Natural killer cell (primary cell): ENCODE results near the gene CTDSP2. TPM values are rescaled to one million over a fixed set of nuclear protein-coding genes. Genes with fewer than 3 reads are reported as not detected.

ENCODE experiments used
- ATAC-seq, 3 donors: fragments of 150-1000 bp in 2 of 3; fragments of 200-7000 bp in 1 of 3; cut with Tn5 transposase; 1 replicate in 1 of 3; 2 replicates in 2 of 3; pipeline ENCODE4 v1.10.0; 2021; ENCODE audit warnings: mild to moderate bottlenecking in 2 of 3, moderate library complexity in 2 of 3
- DNase-seq, 2 donors: peaks; one replicate each; pipeline versions ENCODE4 v3.0.0 to v3.0.0-alpha.2; 2013 to 2021; ENCODE audit warnings: mixed read lengths in 1 of 2
- H3K27ac ChIP-seq: one replicate; pipeline ENCODE4 v1.5.1; 2013; ENCODE audit warnings: mild to moderate bottlenecking, low read length
- H3K27me3 ChIP-seq: one replicate; pipeline ENCODE4 v1.6.1; 2013; ENCODE audit warnings: low read length; ENCODE audit not compliant: control insufficient read depth, insufficient read depth
- H3K36me3 ChIP-seq: one replicate; pipeline ENCODE4 v1.6.1; 2013; ENCODE audit warnings: low read length; ENCODE audit not compliant: control insufficient read depth, insufficient read depth
- H3K4me1 ChIP-seq: one replicate; pipeline ENCODE4 v1.6.1; 2013; ENCODE audit warnings: low read length; ENCODE audit not compliant: control insufficient read depth, insufficient read depth
- H3K4me3 ChIP-seq: one replicate; pipeline ENCODE4 v1.5.1; 2013; ENCODE audit warnings: low read length
- H3K9me3 ChIP-seq: one replicate; pipeline ENCODE4 v1.6.1; 2013; ENCODE audit warnings: low read length; ENCODE audit not compliant: control insufficient read depth, insufficient read depth
- H3K27ac Mint-ChIP-seq, 2 donors: one replicate each; pipeline ENCODE4 v1.8.0; 2022; ENCODE audit warnings: mild to moderate bottlenecking in 2 of 2, mixed read lengths in 2 of 2, moderate library complexity in 1 of 2
- H3K27me3 Mint-ChIP-seq, 2 donors: one replicate each; pipeline ENCODE4 v1.8.0; 2022; ENCODE audit warnings: low read depth in 2 of 2, mixed read lengths in 2 of 2
- H3K36me3 Mint-ChIP-seq: one replicate; pipeline ENCODE4 v1.8.0; 2022; ENCODE audit warnings: mixed read lengths
- H3K4me1 Mint-ChIP-seq, 2 donors: one replicate each; pipeline ENCODE4 v1.8.0; 2022; ENCODE audit warnings: mixed read lengths in 2 of 2
- H3K4me3 Mint-ChIP-seq: one replicate; pipeline ENCODE4 v1.8.0; 2022; ENCODE audit warnings: mild to moderate bottlenecking, moderate library complexity, mixed read lengths
- H3K9me3 Mint-ChIP-seq, 2 donors: one replicate each; pipeline ENCODE4 v1.8.0; 2022; ENCODE audit warnings: mixed read lengths in 2 of 2
- CTCF ChIP-seq: fragments of 200-600 bp; IDR thresholded peaks from one replicate; pipeline ENCODE4 v1.8.0; 2022; ENCODE audit warnings: antibody characterized with exemption
- WGBS: methylation state at CpG from one replicate; pipeline ENCODE4 v1.1.7; 2013; ENCODE audit warnings: missing lambda C conversion rate; ENCODE audit not compliant: insufficient coverage; 5-methylcytosine and 5-hydroxymethylcytosine counted together
- intact Hi-C: fragments of 100-400 bp; cut with micrococcal nuclease; formaldehyde crosslinking; loops from one replicate; pipeline ENCODE4 v1.14.2; 2022
- total RNA-seq, 4 donors: library from RNA; stranded (reverse); fragments of 120-200 nt in 1 of 4; gene quantifications; one replicate each; pipeline versions ENCODE4 v1.2.3 to v1.2.4, GENCODE V29; 2013 to 2022

CTDSP2 gene
- total RNA-seq, 3 donors from 2014 or later (not counting 1 experiment from before 2014, with no cell fraction given), result 93.8 to 135 (median 123) TPM

GRCh38 chr12:57874166-57875108 is 27.9 kb upstream of the CTDSP2 start:
- H3K4me1 ChIP-seq, result no peaks in the 10 kb centered on the region
- DNase-seq (no peak), ATAC-seq (no peak)
- Mint-ChIP-seq H3K36me3 (no peaks in the 10 kb centered on the region), H3K27me3 (peaks cover 9 to 12% of the 10 kb centered on the region in 2 donors), H3K27ac (no peak overlapping the region), H3K4me3 (no peak overlapping the region), H3K4me1 (no peaks in the 10 kb centered on the region), H3K9me3 (no peaks in the 10 kb centered on the region)
- 66% methylated on average over 8 of the region's 8 CpGs for WGBS
- no peaks in the 10 kb centered on the region for H3K9me3 ChIP-seq
- intact Hi-C loops, result no loop called here
- TF ChIP-seq CTCF, result no peak
- no peaks in the 10 kb centered on the region for H3K27me3 ChIP-seq
- H3K4me3 ChIP-seq, result no peak overlapping the region
- H3K27ac ChIP-seq, result no peak overlapping the region
- no peaks in the 10 kb centered on the region for H3K36me3 ChIP-seq

GRCh38 chr12:57872362-57872761 is 25.8 kb upstream of the CTDSP2 start:
- Mint-ChIP-seq H3K36me3 (no peaks in the 10 kb centered on the region), H3K27ac (no peak overlapping the region), H3K4me3 (no peak overlapping the region), H3K4me1 (no peaks in the 10 kb centered on the region), H3K27me3 (peaks cover 11 to 16% of the 10 kb centered on the region in 2 donors), H3K9me3 (no peaks in the 10 kb centered on the region)
- Histone ChIP-seq H3K27me3 (no peaks in the 10 kb centered on the region), H3K36me3 (no peaks in the 10 kb centered on the region), H3K27ac (no peak overlapping the region), H3K4me1 (no peaks in the 10 kb centered on the region), H3K4me3 (no peak overlapping the region), H3K9me3 (no peaks in the 10 kb centered on the region)
- intact Hi-C loops, result no loop called here
- ATAC-seq (no peak), DNase-seq (no peak)
- no peak for TF ChIP-seq CTCF
- WGBS, result 81% methylated on average over 2 of the region's 2 CpGs

- peaks cover 4 to 6% of the 10 kb centered on the region in 2 donors for H3K4me1 Mint-ChIP-seq
- Histone ChIP-seq H3K36me3 (no peaks in the 10 kb centered on the region), H3K4me1 (peaks cover 4% of the 10 kb centered on the region), H3K27me3 (peaks cover 9% of the 10 kb centered on the region), H3K4me3 (no peak overlapping the region), H3K9me3 (no peaks in the 10 kb centered on the region), H3K27ac (no peak overlapping the region)
- ATAC-seq, result no peak
- no peak overlapping the region for H3K4me3 Mint-ChIP-seq
- intact Hi-C loops, result no loop called here
- peaks cover 11 to 16% of the 10 kb centered on the region in 2 donors for H3K27me3 Mint-ChIP-seq
- DNase-seq, result no peak
- 90% methylated on average over 8 of the region's 8 CpGs for WGBS
- H3K9me3 Mint-ChIP-seq, result no peaks in the 10 kb centered on the region
- H3K27ac Mint-ChIP-seq, result no peak overlapping the region
- no peaks in the 10 kb centered on the region for H3K36me3 Mint-ChIP-seq
- TF ChIP-seq CTCF, result no peak
Observed at GRCh38 chr12:57869927-57870318, 23.4 kb upstream of the CTDSP2 start.
